HG03442 (cell line): ENCODE data around the gene USH2A.

Source experiments
- ATAC-seq: cut with Tn5 transposase; IDR thresholded peaks from one replicate; pipeline ENCODE4 v1.9.1; 2021; ENCODE audit warnings: mild to moderate bottlenecking, moderate library complexity; ENCODE audit not compliant: unreplicated experiment

Gene USH2A

DNA sequence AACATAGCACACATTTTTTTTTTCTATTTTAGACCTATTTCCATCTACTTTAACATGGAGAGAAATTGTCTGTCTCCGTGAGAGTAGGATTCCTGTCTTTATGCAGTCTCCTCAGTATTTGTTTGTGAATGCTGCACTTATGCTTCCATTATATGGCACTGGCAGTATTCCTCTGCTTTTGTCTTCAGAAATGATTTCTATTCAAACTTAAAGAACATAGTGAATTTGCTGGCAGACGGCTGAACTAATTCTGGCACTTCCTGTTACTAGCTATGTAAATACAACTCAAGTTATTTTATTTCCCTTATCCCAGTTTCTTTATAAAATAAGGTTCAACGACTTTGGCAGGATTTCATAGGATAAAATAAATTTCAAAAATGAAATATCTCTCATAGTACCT lies 810.9 kb downstream of the USH2A start:
- no peak for ATAC-seq

DNA sequence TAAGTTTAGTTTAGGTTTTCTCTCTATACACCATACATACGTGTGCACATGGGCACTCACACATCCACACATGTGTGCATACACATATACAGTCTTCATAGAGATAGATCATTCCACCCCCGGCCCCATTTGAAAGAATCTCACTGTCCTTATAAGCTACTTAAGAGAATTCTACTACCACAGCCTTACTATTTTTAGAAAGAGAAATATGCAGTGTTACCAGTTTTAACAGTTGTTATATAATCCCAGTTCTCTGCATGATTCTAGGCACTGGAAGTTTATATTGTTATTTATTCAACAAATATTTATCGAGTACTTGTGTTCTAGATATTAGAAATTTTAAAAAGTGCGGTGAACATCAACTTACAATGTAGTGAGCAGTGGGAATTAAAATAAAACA lies 814.6 kb downstream of the USH2A start:
- no peak for ATAC-seq

DNA sequence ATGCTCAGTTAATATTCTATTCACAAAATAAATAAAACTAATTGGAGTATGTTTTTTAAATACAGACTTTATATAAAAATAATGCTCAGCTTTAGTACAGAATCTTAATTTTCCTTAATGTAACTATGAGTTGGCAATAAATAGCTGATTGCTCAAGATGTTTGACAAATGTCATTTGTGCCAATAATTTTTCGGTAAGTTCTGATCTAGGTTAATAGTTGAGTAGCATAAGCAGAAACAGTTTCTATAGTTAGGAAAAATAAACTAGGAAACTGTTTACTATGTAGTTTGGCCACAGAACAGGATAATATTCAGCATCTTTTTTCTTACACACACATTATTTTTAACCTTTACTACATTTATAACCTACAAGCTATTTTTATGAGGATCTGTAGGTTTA lies 815.8 kb downstream of the USH2A start:
- no peak for ATAC-seq

DNA sequence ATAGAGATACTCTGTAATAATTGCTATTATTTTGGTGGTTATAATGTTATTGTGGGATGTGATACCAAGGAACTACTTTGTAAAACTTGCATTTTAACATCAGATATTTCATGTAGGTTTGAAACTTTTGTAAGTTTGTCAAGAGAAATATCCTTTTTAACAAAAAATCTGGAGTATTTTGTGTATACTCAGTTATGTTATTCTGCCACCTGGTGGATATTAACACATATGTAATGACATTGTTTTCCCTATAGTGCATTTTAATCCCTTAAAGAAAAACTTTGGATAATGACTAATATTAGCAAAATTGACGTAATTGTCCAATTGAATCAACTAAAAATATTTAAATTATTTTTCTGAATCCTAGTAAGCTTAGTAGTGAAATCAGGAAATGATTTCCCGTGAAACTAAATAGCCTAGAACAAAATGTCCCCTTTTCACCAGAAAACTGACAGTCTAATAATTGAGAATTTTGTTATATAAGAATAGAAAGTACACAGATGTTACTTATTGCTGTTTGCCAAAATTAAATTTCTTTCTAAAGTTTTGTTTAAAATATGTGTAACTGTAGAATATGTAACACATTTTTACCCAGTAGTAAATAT lies 816.6 kb downstream of the USH2A start:
- ATAC-seq = peak; percentile 58

DNA sequence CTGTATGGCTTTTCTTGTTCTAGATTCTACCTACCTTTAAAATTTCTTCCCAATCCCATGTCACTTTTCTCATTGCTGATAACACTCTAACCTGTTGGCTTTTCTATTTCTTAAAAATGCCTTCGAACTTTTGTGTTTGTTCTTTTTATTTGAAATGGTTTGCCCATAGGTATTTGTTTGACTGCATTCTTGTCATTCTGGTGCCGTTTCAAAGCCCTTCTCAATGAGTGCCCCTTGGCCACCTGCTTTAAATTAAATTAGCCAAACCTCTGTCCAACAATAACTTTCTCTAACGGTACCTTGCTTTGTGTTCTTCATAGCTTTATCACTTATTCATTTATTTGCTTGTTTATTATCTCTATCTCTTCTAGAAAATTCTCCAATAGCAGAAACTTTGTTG lies 817.2 kb downstream of the USH2A start:
- ATAC-seq = no peak

DNA sequence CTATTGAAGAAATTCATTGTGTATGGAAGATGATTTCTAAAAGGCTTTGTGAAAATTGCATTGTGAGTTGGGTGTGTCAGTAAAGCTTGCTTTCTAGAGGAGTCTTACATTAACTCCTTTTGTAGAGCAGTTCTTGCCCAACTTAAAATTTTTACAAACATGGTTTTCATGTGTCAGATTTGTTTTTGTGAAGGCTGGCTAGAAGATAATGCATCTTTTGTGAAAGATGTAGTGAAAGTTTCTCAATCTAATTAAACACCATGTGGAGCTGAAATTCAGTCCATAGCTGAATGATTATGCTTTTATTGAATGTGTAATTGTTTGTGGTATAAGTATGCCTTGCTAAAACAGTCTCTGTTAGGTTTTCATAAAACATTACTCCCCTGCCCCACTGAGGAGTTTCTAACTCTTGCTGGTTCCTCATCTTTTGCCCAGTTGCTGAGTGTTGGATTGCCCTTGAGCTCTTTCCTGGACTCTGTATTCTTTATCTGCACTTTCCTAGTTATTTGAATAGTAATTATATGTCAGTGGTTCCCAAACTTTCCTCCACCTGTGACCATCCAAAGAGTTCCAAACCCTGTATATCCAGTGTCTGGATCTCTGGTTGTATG lies 818.1 kb downstream of the USH2A start:
- ATAC-seq = no peak

DNA sequence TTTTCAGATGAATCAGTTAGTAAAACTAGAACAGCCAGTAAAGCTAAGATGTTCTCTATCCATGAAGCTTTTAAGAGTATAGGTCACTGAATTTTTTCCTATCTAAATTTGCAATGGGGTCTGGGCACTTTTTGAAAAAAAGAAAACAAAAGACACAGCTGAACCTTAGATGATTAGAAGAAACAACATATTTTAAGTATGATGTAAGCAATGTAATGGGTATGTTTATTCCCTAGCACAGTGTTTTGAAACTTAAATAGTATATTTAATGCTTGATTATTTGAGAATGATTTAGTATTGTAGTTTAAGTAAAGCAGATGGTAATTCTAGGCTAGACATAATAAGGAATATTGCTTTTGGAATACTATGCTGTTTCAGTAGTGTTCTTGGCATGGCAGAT lies 819.9 kb downstream of the USH2A start:
- ATAC-seq = no peak

DNA sequence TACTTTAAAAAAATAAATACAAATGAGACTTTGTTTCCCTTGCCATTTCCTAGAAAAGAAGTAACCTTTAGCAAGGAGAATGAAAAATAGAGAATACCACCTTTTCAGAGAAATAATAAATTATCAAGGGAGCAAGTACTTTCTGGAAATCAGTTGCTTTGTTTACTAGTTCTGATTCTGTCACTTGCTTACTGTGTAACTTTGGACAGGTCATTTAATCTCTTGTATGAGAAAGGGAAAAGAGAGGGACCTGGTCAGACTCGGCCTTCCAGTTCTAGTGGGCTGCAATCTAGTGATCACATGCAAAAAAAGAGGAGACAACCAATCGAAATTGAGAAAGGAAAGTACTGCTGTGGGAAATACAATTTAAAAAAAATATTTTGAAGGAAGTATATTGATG lies 822.0 kb downstream of the USH2A start:
- ATAC-seq = no peak

DNA sequence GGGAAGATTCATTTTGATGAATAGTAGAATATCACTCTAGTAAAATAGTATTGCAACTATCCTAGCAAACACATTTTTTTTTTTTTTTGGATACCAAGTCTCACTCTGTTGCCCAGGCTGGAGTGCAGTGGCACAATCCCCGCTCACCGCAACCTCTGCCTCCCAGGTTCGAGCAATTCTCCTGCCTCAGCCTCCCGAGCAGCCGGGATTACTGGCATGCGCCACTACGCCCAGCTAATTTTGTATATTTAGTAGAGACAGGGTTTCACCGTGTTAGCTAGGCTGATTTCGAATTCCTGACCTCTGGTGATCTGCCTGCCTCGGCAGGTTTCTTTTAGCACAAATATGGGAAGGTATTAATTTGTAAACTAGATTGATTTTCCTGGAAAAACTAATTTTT lies 822.4 kb downstream of the USH2A start:
- no peak for ATAC-seq

DNA sequence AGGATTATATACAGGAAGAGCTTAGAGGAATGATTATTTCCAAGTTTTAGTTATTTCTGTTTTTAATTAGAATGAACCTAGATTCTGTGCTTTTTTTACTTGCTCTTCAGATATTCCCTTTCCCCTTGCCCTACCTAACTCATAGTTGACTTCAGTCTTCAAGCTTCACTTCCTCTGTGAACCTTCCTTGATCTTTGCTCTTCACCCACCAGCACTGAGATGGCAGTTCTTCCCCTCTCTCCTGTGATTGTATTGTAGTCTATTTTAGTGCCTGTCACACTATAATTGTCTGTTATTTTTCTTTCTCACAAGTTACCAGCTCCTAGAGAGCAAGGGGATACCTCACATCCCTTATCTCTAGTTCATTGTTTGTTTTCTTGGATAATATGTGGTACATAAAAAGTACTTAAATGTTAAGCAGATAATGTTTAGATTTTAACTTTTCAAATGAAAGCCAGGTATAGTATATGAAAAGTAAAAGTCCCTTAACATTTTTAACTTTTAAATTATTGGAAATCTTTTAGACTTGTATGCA lies 822.9 kb downstream of the USH2A start:
- peak; percentile 41 for ATAC-seq

DNA sequence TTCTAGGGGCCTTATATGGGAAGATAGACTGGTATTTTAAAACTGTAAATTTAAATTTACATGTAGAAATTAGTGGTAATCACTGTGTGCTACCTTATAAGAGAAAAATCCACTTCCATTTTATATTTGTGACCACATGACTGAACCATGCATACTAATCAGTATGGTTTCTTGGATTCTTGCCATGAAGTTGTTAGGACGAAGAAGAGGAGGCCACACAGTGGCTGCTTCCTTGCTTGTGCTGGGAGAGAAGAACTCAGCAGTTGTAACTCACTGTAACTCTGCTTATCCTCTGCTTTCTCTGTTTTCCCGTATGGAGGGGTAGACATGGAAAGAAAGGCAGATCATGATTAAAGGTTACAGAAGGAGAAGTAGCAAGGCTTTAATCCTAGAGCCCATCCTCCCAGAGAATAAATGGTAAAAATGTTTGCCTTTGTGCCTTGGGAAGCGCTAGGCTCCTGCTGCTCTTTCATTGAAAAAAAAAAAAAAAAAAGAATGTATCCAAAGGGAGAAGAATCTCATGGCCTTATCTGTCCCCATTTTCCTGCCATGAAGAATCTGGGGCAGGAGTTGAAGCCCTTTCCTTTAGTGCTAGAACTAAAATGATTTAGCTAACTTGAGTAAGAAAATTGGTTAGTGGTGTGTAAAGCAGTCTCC lies 823.7 kb downstream of the USH2A start:
- no peak for ATAC-seq

DNA sequence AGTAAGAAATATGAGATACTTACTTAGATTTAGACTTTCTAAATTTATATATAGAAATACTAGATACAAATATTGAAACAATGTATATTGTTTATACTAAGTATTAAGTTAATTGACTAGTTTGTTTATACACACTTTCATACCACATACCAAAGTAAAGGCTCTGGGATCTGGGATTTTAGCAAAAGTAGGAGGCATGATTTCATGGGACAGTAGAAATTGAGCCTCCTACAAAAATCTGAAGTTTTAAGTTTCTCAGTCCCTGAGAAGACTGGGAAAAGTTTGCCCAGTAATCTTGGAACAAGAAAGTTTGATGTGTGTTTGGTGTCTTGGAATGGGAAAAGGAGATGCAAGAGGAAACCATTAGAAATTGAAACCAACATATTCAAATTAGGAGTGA lies 825.3 kb downstream of the USH2A start:
- no peak for ATAC-seq

DNA sequence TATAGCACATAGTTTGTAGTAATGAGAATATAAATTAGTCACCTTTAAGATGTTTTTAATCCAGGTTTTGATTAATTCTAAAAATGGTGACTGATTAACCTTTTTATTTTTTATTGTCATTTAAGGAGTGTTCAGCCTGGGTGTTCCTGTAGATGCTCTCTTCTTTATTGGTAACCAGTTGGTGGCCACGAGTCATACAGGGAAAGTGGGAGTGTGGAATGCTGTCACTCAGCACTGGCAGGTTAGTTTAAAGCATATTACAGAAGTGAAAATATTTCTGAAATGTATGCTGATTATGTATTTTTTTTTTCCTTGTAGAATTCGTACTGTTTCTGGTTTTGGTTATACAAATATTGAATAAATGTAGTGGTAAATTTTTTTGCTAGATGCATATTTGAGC lies 828.0 kb downstream of the USH2A start:
- ATAC-seq = no peak

DNA sequence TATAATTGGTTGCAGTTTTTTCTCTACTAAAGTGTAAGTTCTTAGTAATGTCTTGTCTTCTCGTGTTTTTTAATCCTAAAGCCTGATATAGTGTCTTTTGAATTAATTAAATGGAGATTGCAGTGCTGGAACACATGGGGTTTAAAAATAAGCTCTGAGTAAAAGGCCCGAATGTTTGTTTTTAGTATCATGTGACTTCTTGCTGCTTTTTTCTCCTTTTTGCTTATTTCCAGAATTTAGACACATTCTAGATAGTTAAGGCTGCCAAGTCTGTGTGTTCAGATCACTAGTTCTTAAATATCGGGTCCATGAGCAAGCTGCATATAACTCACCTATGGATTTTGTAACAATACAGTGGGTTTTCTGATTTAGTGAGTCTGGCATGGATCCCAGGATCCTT lies 828.6 kb downstream of the USH2A start:
- no peak for ATAC-seq

DNA sequence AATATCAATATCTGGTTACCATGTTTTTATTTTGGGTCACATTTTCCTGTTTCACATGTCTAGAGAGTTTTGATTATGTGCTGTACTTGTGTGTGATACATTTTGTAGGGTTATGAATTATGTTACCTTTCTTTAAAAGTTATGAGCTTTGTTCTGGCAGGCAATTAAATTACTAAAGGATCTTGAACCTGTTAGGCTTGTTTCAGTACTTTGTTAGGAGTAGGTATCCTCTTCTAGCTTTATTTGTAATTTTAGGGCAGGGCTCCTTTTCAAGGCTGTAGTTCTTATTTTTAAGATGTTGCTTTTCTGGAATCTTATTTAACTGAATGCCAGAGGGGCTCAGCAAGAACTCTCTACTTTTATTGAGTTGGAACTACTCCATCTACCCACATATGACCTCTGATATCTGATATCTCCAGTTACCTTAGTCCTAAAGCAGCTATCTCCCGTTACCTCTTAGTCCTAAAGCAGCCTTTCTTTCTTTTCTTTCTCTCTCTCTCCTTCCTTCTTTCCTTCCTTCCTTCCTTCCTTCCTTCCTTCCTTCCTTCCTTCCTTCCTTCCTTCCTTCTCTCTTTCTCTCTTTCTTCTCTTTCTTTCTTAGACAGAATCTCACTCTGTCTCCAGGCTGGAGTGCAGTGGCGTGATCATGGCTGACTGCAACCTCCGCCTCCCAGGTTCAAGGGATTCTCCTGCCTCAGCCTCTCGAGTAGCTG lies 832.3 kb downstream of the USH2A start:
- ATAC-seq = no peak

DNA sequence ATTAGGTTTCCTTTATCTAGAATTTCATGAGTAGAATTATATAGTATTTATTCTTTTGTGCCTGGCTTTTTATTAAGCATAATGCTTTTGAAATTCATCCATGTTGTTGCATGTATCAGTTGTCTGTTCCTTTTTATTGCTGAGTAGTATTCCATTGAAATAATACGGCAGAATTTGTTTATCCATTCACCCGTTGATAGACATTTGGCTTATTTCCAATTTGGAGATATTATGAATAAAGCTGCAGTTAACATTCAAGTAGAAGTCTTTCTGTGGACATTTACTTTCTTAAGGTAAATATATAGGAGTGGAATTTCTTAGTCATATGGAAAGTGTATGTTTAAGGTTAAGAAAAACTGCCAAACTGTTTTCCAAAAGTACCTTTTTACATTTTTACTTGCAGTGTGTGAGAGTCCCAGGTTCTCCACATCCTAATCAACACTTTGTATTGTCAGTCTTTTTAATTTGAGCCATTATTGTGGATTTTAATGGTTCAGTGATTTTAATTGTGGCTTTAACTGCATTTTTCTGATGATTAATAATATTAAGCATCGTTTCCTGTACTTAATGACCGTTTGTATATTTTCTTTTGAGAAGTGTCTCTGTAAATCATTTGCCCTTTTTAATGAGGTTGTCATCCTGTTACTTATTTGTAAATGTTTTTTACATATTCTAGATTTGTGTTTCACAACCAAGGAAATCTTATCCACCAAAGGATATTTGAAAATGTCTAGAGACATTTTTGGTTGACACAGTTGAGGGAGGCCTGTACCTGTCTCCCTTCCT lies 833.4 kb downstream of the USH2A start:
- ATAC-seq = no peak

DNA sequence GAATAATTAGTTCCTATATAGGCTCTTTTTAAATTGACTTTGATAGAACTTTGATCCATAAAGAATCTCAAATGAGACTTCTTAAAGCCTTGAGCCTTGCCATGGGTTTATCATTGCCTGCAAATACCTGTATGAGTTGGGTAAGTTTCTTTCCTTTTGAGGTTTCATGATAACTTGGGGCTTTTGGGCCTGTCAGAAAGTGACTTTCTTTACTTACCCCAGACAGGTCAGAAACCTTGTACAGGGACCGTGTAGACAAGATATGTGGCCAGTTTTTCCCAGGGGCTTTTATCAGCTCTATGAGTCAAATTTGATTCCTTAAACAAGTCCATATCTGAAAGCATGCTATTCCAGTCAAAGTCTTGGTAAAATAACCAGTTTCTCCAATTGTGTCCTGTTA lies 838.9 kb downstream of the USH2A start:
- peak; percentile 72 for ATAC-seq

DNA sequence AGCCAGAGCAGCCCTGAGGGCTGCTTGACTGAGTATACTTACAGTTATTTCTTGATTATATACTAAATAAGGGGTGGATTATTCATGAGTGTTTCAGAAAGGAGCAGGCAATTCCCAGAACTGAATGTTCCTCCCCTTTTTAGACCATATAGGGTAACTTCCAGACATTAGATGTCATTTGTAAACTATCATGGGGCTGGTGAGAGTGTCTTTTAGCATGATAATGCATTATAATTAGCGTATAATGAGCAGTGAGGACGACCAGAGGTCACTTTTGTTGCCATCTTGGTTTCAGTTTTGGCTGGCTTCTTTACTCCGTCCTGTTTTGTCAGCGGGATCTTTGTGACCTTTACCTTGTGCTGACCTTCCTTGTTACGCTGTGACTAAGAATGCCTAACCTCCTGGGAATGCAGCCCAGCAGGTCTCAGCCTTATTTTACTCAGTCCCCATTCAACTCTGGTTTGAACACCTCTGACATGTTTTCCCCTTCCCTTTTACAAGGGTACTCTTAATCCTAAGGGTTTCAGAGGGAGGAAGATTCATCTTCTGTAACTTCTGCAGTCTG lies 840.0 kb downstream of the USH2A start:
- ATAC-seq = peak; percentile 60

DNA sequence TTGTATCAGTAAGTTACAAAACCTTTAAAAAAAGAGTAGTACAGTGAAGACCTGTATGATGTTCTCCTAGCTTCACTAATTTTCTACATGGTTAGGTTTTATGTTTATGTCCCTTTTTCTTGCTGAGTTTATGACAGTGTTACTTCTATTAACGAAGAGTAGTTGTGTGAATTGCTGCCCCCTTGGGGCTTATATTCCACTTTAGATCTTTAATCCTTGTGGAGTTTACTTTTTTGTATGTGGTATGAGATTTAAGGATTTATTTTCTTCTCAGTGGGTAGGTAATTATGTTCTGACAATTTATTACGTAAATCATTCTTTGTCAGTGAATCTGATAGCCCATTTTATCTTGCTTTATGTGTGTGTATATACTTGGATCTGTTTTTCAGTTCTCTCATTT lies 841.4 kb downstream of the USH2A start:
- ATAC-seq = no peak
